ENCODE measurements around the gene NTSR1. TPM values are rescaled to one million over a fixed set of nuclear protein-coding genes. Genes with fewer than 3 reads are reported as not detected.

NTSR1 gene
- total RNA-seq, 1 donor = under 0.01 TPM

DNA sequence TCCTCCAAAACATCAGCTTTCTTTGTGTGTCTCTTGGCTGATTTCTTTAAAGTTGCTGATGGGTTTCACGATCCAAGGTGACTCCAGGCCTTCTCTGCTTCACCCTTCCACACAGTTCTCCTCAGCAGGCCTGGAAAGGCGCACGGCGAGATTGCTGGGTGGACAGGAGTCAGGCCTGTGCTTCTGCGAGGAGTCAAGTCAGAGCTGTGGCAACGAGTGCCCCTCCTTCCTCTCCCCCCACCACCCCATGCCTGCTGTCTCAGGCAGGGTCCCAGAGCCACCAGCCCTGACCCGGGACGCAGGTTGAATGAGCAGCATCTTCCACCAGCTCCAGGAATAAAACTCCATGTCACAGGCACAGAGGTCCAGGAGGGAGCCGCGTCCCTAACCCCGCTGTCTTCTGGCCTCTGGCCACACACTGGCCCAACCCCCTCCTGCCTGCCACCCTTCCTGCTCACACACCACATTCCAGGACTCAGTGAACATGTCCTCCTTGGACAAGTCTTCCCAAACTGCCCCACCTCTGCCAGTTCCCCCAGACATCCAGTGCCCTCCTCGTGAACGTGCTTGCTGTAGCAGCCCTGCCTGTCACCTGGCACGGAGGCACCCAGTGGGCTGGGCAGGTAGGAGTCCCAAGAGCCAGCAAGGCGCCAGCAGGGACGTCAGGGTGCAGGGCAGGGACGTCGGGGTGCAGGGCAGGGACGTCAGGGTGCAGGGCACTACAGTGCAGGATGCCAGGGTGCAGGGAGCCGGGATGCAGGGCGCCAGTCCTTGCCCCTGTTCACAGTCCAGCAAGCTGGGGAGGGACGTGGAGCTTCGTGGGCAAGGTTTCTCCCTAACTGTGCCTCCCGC, 7.2 kb upstream of the NTSR1 start:
- no peak for DNase-seq (ENCODE audit: low read depth)
- no peak for TF ChIP-seq CTCF (IDR thresholded peaks at IDR 0.05; ENCODE audit: insufficient read depth, low read depth, low read length)

GRCh38 chr20:62702013-62702300, 6.7 kb upstream of the NTSR1 start:
- H3K4me3 ChIP-seq (ENCODE audit: low read depth, low read length) = no peak overlapping the region
- no peak for DNase-seq (ENCODE audit: low read depth)
- TF ChIP-seq CTCF (IDR thresholded peaks at IDR 0.05; ENCODE audit: insufficient read depth, low read depth, low read length) = no peak

More for the DNA sequence above, 7.2 kb upstream of the NTSR1 start:
- H3K4me3 ChIP-seq (ENCODE audit: low read depth, low read length) = no peak overlapping the region

DNA sequence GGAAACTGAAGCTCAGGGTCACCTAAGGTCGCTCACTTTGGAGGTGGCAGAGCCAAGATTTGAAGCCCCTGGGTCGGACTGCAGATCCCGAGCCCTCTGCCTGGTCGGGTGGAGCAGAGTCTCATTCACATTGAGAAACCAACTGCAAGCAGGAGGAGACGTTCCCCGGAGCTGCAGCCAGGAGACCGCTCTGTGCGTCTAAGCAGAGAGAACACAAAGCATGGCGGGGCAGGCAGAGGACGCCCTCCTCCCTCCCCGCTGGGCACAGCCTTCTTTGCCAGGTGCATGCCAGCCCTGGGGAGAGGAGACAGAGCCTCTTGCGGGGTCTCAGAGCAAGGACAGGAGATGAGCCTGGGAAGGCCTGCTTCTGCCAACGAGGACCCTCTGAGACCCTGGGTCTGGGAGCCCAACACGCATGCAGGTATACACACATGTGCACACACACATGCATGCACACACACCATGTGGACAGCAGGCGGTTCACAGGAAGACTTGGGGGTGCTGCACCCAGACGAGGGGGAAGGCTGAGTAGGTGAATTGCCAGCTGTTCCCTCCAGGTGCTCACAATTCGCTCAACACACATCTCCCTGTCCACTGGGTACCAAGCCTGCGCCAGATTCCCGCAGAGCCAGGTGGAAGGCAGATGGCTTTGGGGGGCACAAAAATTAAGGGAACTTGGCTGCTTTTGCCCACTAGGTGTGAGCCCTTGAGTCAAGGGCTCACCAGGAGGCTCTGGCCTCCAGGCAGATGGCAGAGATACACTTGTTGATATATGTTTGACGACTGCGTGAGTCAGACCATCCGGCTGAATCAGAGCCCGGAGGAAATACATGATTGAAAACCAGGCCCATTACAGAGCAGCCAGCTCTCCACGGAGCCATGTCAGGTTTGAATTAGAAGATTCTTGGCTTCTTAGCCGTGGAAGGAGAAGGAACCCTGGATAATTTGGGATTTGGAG, 5.5 kb upstream of the NTSR1 start:
- DNase-seq (ENCODE audit: low read depth) = peak; percentile 85
- TF ChIP-seq CTCF (IDR thresholded peaks at IDR 0.05; ENCODE audit: insufficient read depth, low read depth, low read length) = peak; percentile 38
- H3K4me3 ChIP-seq (ENCODE audit: low read depth, low read length) = no peak overlapping the region

- no peak for DNase-seq (ENCODE audit: low read depth)
- no peak overlapping the region for H3K4me3 ChIP-seq (ENCODE audit: low read depth, low read length)
- TF ChIP-seq CTCF (IDR thresholded peaks at IDR 0.05; ENCODE audit: insufficient read depth, low read depth, low read length) = no peak
Observed at GRCh38 chr20:62703853-62704228, 4.8 kb upstream of the NTSR1 start.

- DNase-seq (ENCODE audit: low read depth) = peak; percentile 88
- TF ChIP-seq CTCF (IDR thresholded peaks at IDR 0.05; ENCODE audit: insufficient read depth, low read depth, low read length) = no peak
Observed at GRCh38 chr20:62704341-62704948, 4.2 kb upstream of the NTSR1 start.

GRCh38 chr20:62705627-62706026, 3.0 kb upstream of the NTSR1 start:
- H3K4me3 ChIP-seq (ENCODE audit: low read depth, low read length) = no peak overlapping the region
- no peak for TF ChIP-seq CTCF (IDR thresholded peaks at IDR 0.05; ENCODE audit: insufficient read depth, low read depth, low read length)
- DNase-seq (ENCODE audit: low read depth) = no peak

More at GRCh38 chr20:62704341-62704948, 4.2 kb upstream of the NTSR1 start:
- H3K4me3 ChIP-seq (ENCODE audit: low read depth, low read length) = no peak overlapping the region
